Measurements from ENCODE around the gene TMEM25. TPM values are rescaled to one million over a fixed set of nuclear protein-coding genes. Genes with fewer than 3 reads are reported as not detected.
A peak's percentile ranks its signal among the peaks of the same experiment; 100 is the strongest.

Gene TMEM25
- total and polyA plus RNA-seq, 2 of the 13 experiments (the other 11 are each of a cell fraction or from before 2014, with no cell fraction given), result 7.5 to 17.2 TPM

GRCh38 chr11:118484405-118484804, 46.6 kb upstream of the TMEM25 start:
- no peak overlapping the region for H3K27ac ChIP-seq (ENCODE audit: extremely low read length, insufficient read depth, low read length)
- CTCF ChIA-PET (ENCODE audit: low intra/inter-chr PET ratio, low total read pairs), result no interaction called here
- no TSS peak for BruUV-seq (replicated peaks)
- H3K36me3 ChIP-seq (replicated peaks in 1 of 2; ENCODE audit: control insufficient read depth in 1 of 2, insufficient read depth in 2 of 2, low read length in 2 of 2), result peaks cover 16 to 59% of the 10 kb centered on the region in 2 experiments
- H3K4me2 ChIP-seq (ENCODE audit: low read depth, low read length), result no peak overlapping the region
- DNase-seq (ENCODE audit: low spot score), result no peak
- H4K20me1 ChIP-seq (ENCODE audit: insufficient read depth, low read length), result no peaks in the 10 kb centered on the region
- no peak for FAIRE-seq
- H3K27me3 ChIP-seq (ENCODE audit: control insufficient read depth in 1 of 2, insufficient read depth in 2 of 2, low read length in 2 of 2), result no peaks in the 10 kb centered on the region
- no peak overlapping the region for H3K4me3 ChIP-seq (replicated peaks in 1 of 3; ENCODE audit: insufficient read depth in 1 of 3, low read depth in 2 of 3, low read length in 3 of 3)
- POLR2A ChIA-PET, result no interaction called here
- no peak overlapping the region for H2AFZ ChIP-seq (ENCODE audit: low read length)
- 96% methylated on average over 3 of the region's 3 CpGs for WGBS (ENCODE audit: low lambda C conversion rate)
- intact Hi-C loops (cut with micrococcal nuclease; ENCODE audit: unreplicated experiment) (loop anchor here (10.0 kb wide), 1 partner anchor 80 kb away; the partner anchor contains the start of gene IFT46), in situ Hi-C loops (cut with HindIII; ENCODE audit: extremely low pct_ligation_motif_present, low pct_unique_long_range_greater_than_20kb) (loop anchor here (25.0 kb wide), 1 partner anchor 347 kb away; no protein-coding TSS in a partner anchor)
- H3K79me2 ChIP-seq (ENCODE audit: insufficient read depth, low read length), result no peaks in the 10 kb centered on the region
- H3K9ac ChIP-seq (ENCODE audit: insufficient read depth, low read depth, low read length), result no peak overlapping the region
- no peak for TF ChIP-seq ZFAT (CRISPR knock-in tag; conservative IDR thresholded peaks at IDR 0.05)
- TF ChIP-seq MAFF (IDR thresholded peaks at IDR 0.05; ENCODE audit: low read depth, low read length), result peak; percentile 52; the same call in 1 of the 2 replicates
- no peak for TF ChIP-seq NBN (conservative IDR thresholded peaks at IDR 0.05)
- peak; percentile 11 to 76; a peak in 2 of 4 replicates for TF ChIP-seq MAFK (conservative IDR thresholded peaks at IDR 0.05 in 1 of 2, IDR thresholded peaks at IDR 0.05 in 1 of 2; ENCODE audit: low read length in 2 of 2)
- H3K4me1 ChIP-seq (ENCODE audit: insufficient read depth, low read length), result no peaks in the 10 kb centered on the region
- ATAC-seq, result no peak
- H3K9me3 ChIP-seq (ENCODE audit: low read length), result no peaks in the 10 kb centered on the region

GRCh38 chr11:118485273-118485672, 45.7 kb upstream of the TMEM25 start:
- ATAC-seq, result no peak
- Histone ChIP-seq H3K4me3 (replicated peaks in 1 of 3; ENCODE audit: insufficient read depth in 1 of 3, low read depth in 2 of 3, low read length in 3 of 3) (no peak overlapping the region), H3K4me1 (ENCODE audit: insufficient read depth, low read length) (no peaks in the 10 kb centered on the region), H3K4me2 (ENCODE audit: low read depth, low read length) (no peak overlapping the region), H4K20me1 (ENCODE audit: insufficient read depth, low read length) (no peaks in the 10 kb centered on the region), H3K27ac (ENCODE audit: extremely low read length, insufficient read depth, low read length) (no peak overlapping the region), H3K79me2 (ENCODE audit: insufficient read depth, low read length) (no peaks in the 10 kb centered on the region), H3K9ac (ENCODE audit: insufficient read depth, low read depth, low read length) (no peak overlapping the region), H3K27me3 (ENCODE audit: control insufficient read depth in 1 of 2, insufficient read depth in 2 of 2, low read length in 2 of 2) (no peaks in the 10 kb centered on the region), H2AFZ (ENCODE audit: low read length) (no peak overlapping the region), H3K36me3 (replicated peaks in 1 of 2; ENCODE audit: control insufficient read depth in 1 of 2, insufficient read depth in 2 of 2, low read length in 2 of 2) (peaks cover 15 to 59% of the 10 kb centered on the region in 2 experiments), H3K9me3 (ENCODE audit: low read length) (no peaks in the 10 kb centered on the region)
- in situ Hi-C loops (cut with HindIII; ENCODE audit: extremely low pct_ligation_motif_present, low pct_unique_long_range_greater_than_20kb), result loop anchor here (25.0 kb wide), 1 partner anchor 348 kb away; no protein-coding TSS in a partner anchor
- DNase-seq (ENCODE audit: low spot score), result no peak
- POLR2A ChIA-PET, result no interaction called here
- no peak for FAIRE-seq
- intact Hi-C loops (cut with micrococcal nuclease; ENCODE audit: unreplicated experiment), result loop anchor here (5.0 to 10.0 kb wide), 2 partner anchors 80 to 188 kb away; partner anchors contain the start of gene IFT46
- TF ChIP-seq KDM1A (CRISPR knock-in tag; IDR thresholded peaks at IDR 0.05), result no peak
- no peak for TF ChIP-seq NCOA2 (CRISPR knock-in tag; IDR thresholded peaks at IDR 0.05)
- TF ChIP-seq TSC22D2 (CRISPR knock-in tag; IDR thresholded peaks at IDR 0.05; ENCODE audit: borderline replicate concordance), result no peak
- BruUV-seq (replicated peaks), result no TSS peak
- CTCF ChIA-PET (ENCODE audit: low intra/inter-chr PET ratio, low total read pairs), result interaction anchor here (1.0 kb wide), 1 partner anchor 340 kb away, joined by 3 read pairs; no protein-coding TSS in a partner anchor

Measured in HepG2 (cell line).